Measurements from ENCODE around the gene CSF2. TPM values are rescaled to one million over a fixed set of nuclear protein-coding genes. Genes with fewer than 3 reads are reported as not detected.
A peak's percentile ranks its signal among the peaks of the same experiment; 100 is the strongest.

Gene CSF2
- polyA plus RNA-seq, 1 of the 3 experiments (the other 2 are of a cell fraction), result 0.97 TPM

DNA sequence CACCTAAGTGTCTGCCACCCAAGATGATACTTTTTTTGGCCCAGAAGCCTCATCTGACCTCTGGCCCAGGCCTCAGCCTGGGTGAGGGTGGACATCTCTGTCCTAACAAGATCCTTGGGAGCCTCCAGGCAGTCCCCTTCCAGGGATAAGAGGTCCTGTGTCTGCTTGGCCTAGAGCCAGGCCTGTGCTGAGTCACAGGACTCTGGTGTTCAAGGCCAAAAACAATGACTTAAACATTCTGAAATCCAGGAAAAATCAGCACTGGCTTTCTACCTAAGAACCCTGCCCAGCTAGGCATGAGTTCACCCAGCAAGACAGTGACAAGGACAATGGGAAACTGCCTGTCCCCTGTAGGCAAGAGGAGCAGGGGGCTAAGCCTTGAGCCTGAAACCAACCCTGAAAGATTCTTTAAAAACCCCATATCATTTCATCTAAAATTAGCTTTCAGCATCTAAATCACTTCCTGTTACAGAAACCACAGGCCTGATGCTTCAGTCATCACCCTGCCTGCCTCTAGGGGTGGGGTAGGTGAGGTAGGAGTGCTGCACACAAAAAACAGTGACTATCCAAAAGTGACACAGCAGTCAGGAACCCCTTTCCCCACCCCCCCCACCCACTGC lies 29.9 kb downstream of the CSF2 start (continued):
- TF ChIP-seq EP300 (IDR thresholded peaks at IDR 0.05; ENCODE audit: borderline replicate concordance in 1 of 2, low read depth in 1 of 2, low read length in 1 of 2), result 0 out of 4 replicates have a peak, but pooled peaks have one; percentile 23 to 36
- TF ChIP-seq, protein P1, sequence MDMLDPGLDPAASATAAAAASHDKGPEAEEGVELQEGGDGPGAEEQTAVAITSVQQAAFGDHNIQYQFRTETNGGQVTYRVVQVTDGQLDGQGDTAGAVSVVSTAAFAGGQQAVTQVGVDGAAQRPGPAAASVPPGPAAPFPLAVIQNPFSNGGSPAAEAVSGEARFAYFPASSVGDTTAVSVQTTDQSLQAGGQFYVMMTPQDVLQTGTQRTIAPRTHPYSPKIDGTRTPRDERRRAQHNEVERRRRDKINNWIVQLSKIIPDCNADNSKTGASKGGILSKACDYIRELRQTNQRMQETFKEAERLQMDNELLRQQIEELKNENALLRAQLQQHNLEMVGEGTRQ (IDR thresholded peaks at IDR 0.05; ENCODE audit: borderline replicate concordance, low read depth, low read length), result no peak
- peak; percentile 34; the same call in 1 of the 2 replicates for TF ChIP-seq TEAD4 (IDR thresholded peaks at IDR 0.05; ENCODE audit: borderline replicate concordance, insufficient read depth)
- TF ChIP-seq, protein P2, sequence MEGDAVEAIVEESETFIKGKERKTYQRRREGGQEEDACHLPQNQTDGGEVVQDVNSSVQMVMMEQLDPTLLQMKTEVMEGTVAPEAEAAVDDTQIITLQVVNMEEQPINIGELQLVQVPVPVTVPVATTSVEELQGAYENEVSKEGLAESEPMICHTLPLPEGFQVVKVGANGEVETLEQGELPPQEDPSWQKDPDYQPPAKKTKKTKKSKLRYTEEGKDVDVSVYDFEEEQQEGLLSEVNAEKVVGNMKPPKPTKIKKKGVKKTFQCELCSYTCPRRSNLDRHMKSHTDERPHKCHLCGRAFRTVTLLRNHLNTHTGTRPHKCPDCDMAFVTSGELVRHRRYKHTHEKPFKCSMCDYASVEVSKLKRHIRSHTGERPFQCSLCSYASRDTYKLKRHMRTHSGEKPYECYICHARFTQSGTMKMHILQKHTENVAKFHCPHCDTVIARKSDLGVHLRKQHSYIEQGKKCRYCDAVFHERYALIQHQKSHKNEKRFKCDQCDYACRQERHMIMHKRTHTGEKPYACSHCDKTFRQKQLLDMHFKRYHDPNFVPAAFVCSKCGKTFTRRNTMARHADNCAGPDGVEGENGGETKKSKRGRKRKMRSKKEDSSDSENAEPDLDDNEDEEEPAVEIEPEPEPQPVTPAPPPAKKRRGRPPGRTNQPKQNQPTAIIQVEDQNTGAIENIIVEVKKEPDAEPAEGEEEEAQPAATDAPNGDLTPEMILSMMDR (IDR thresholded peaks at IDR 0.05), result no peak; the same call in 1 of the 2 replicates
- peak; percentile 24; the same call in 1 of the 2 replicates for TF ChIP-seq RXRA (IDR thresholded peaks at IDR 0.05; ENCODE audit: borderline replicate concordance, low read depth)
- no peak for TF ChIP-seq FOXJ3 (CRISPR knock-in tag; IDR thresholded peaks at IDR 0.05)
- TF ChIP-seq FOXM1 (IDR thresholded peaks at IDR 0.05; ENCODE audit: low read depth), result 0 out of 2 replicates have a peak, but pooled peaks have one; percentile 19

DNA sequence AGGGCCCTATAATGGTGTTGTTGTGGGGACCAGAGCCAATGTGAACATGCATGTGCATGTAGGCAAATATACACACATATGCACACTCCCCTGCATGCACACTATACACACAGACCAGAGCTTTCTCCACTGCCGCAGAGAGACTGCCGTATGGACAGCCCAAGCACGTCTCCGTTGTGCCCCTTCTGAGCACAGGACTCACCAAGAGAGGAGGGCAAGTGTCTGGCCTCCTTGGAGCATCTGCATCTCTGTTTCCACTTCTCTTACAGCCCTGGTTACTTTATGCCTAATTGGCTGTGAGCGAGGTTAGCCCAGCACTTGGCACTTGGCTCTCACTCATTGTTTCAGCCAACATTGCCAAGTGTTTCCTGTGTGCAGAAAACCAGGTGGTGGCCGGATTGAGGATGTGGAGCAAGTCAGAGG lies 30.4 kb downstream of the CSF2 start:
- peak overlapping the region; percentile 72 for H3K4me2 ChIP-seq
- no peaks in the 10 kb centered on the region for H3K79me2 ChIP-seq (ENCODE audit: insufficient read depth)
- H3K4me1 ChIP-seq (ENCODE audit: control insufficient read depth in 1 of 2, insufficient read depth in 2 of 2, low read depth in 1 of 2, low read length in 1 of 2), result peaks cover 18 to 30% of the 10 kb centered on the region in 2 experiments
- DNase-seq, result no peak
- no peaks in the 10 kb centered on the region for H3K36me3 ChIP-seq (replicated peaks in 1 of 2; ENCODE audit: control insufficient read depth in 1 of 2, insufficient read depth in 2 of 2, low read length in 1 of 2)
- H3K9ac ChIP-seq, result no peak overlapping the region
- peak overlapping the region; percentile 39 to 85 for H3K27ac ChIP-seq (ENCODE audit: low read depth in 2 of 2, low read length in 1 of 2)
- no peaks in the 10 kb centered on the region for H3K27me3 ChIP-seq (ENCODE audit: insufficient read depth)
- H3K9me2 ChIP-seq, result no peaks in the 10 kb centered on the region
- H3K9me3 ChIP-seq, result no peaks in the 10 kb centered on the region
- peaks cover 8% of the 10 kb centered on the region for H3F3A ChIP-seq (replicated peaks; ENCODE audit: insufficient read depth)
- peak overlapping the region; percentile 11; the same call in 1 of the 2 replicates for H2AFZ ChIP-seq (ENCODE audit: low read depth)
- ChIA-PET POLR2A (no interaction called here), CTCF (no interaction called here)
- WGBS (ENCODE audit: low lambda C conversion rate), result 71% methylated on average over 6 of the region's 6 CpGs
- no peak overlapping the region for H3K4me3 ChIP-seq (ENCODE audit: low read depth in 2 of 2, low read length in 1 of 2)
- TF ChIP-seq RCOR1 (IDR thresholded peaks at IDR 0.05; ENCODE audit: low read length) (no peak), GABPA (IDR thresholded peaks at IDR 0.05; ENCODE audit: low read depth) (no peak), NFIC (IDR thresholded peaks at IDR 0.05; ENCODE audit: borderline replicate concordance) (peak; percentile 66), FOXJ3 (CRISPR knock-in tag; IDR thresholded peaks at IDR 0.05) (no peak), JUND (IDR thresholded peaks at IDR 0.05) (no peak), TCF12 (IDR thresholded peaks at IDR 0.05) (peak; percentile 82), FOXM1 (IDR thresholded peaks at IDR 0.05; ENCODE audit: low read depth) (no peak), GATA2 (CRISPR knock-in tag; IDR thresholded peaks at IDR 0.05) (no peak), YY1 (IDR thresholded peaks at IDR 0.05; ENCODE audit: low read depth) (no peak), MEF2A (IDR thresholded peaks at IDR 0.05; ENCODE audit: borderline replicate concordance, low read depth) (no peak), SMC3 (IDR thresholded peaks at IDR 0.05; ENCODE audit: low read depth, low read length) (no peak), RAD21 (IDR thresholded peaks at IDR 0.05; ENCODE audit: low read length) (no peak), EZH2phosphoT487 (IDR thresholded peaks at IDR 0.05; ENCODE audit: borderline replicate concordance, low read depth) (no peak), ELF1 (IDR thresholded peaks at IDR 0.05) (no peak), RXRA (IDR thresholded peaks at IDR 0.05; ENCODE audit: borderline replicate concordance, low read depth) (no peak), POLR2AphosphoS5 (IDR thresholded peaks at IDR 0.05; ENCODE audit: low read depth, low read length) (0 out of 2 replicates have a peak, but pooled peaks have one; percentile 14), TEAD4 (IDR thresholded peaks at IDR 0.05; ENCODE audit: borderline replicate concordance, insufficient read depth) (no peak), EP300 (IDR thresholded peaks at IDR 0.05; ENCODE audit: borderline replicate concordance in 1 of 2, low read depth in 1 of 2, low read length in 1 of 2) (no peak), TAF1 (IDR thresholded peaks at IDR 0.05; ENCODE audit: borderline replicate concordance, low read depth, low read length) (no peak)
- TF ChIP-seq, protein P3, sequence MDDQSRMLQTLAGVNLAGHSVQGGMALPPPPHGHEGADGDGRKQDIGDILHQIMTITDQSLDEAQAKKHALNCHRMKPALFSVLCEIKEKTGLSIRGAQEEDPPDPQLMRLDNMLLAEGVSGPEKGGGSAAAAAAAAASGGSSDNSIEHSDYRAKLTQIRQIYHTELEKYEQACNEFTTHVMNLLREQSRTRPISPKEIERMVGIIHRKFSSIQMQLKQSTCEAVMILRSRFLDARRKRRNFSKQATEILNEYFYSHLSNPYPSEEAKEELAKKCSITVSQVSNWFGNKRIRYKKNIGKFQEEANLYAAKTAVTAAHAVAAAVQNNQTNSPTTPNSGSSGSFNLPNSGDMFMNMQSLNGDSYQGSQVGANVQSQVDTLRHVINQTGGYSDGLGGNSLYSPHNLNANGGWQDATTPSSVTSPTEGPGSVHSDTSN (IDR thresholded peaks at IDR 0.05), result peak; percentile 68
- TF ChIP-seq, protein P2 (IDR thresholded peaks at IDR 0.05), result no peak
- TF ChIP-seq, protein P4, sequence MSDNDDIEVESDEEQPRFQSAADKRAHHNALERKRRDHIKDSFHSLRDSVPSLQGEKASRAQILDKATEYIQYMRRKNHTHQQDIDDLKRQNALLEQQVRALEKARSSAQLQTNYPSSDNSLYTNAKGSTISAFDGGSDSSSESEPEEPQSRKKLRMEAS (IDR thresholded peaks at IDR 0.05; ENCODE audit: low read depth), result no peak
- TF ChIP-seq, protein P1 (IDR thresholded peaks at IDR 0.05; ENCODE audit: borderline replicate concordance, low read depth, low read length), result no peak
- H4K20me1 ChIP-seq (ENCODE audit: insufficient read depth), result no peaks in the 10 kb centered on the region
